Astrocyte of the cerebellum (primary cell): ENCODE data around the gene CYP2J2.
"Not testable (repeated sequence)": the region's sequence is repeated elsewhere in the genome, so short reads cannot be mapped to it uniquely, and the experiment has no call there.

Experiments
- DNase-seq: peaks from one replicate; pipeline ENCODE4 v3.0.0-alpha.2; 2011; ENCODE audit warnings: low read depth
- H3K4me3 ChIP-seq: 2 replicates; pipeline ENCODE4 v1.5.1; 2011; ENCODE audit warnings: mild to moderate bottlenecking, low read depth, low read length, moderate library complexity
- in situ Hi-C: cut with HindIII; loops from 2 replicates; pipeline ENCODE4 v1.10.0; 2017; ENCODE audit warnings: low sequenced_read_pairs
- TF ChIP-seq, protein P1 (sequence below): IDR thresholded peaks from 2 replicates; pipeline ENCODE4 v1.5.1; 2012; ENCODE audit warnings: low read length, low read depth, moderate library complexity, mild to moderate bottlenecking; ENCODE audit errors: missing control alignments

CYP2J2 gene

DNA sequence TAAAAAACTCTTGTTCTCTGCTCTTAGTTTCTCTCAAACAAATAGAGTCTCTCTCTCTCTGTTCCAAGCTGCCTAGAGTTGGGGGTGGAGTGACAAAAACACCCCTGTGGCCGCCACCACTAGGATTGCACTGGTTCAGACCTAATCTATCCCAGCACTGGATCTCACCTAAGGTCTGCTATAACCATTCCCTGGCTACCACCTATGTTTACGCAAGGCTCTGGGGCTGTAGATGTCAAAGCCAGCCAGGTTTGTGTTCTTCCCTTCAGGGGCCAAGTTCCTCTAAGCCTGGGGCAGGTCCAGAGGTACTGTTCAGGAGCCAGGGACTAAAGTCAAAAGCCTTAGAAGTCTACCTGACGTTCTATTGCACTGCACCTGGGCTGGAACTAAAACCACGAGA, 12.8 kb upstream of the CYP2J2 start:
- H3K4me3 ChIP-seq: no peak overlapping the region
- in situ Hi-C loops: no loop called here
- DNase-seq: no peak
- TF ChIP-seq, protein P1, sequence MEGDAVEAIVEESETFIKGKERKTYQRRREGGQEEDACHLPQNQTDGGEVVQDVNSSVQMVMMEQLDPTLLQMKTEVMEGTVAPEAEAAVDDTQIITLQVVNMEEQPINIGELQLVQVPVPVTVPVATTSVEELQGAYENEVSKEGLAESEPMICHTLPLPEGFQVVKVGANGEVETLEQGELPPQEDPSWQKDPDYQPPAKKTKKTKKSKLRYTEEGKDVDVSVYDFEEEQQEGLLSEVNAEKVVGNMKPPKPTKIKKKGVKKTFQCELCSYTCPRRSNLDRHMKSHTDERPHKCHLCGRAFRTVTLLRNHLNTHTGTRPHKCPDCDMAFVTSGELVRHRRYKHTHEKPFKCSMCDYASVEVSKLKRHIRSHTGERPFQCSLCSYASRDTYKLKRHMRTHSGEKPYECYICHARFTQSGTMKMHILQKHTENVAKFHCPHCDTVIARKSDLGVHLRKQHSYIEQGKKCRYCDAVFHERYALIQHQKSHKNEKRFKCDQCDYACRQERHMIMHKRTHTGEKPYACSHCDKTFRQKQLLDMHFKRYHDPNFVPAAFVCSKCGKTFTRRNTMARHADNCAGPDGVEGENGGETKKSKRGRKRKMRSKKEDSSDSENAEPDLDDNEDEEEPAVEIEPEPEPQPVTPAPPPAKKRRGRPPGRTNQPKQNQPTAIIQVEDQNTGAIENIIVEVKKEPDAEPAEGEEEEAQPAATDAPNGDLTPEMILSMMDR: no peak

- no peak overlapping the region for H3K4me3 ChIP-seq
- DNase-seq: no peak
- in situ Hi-C loops: no loop called here
- TF ChIP-seq, protein P1: no peak
These were observed 11.2 kb upstream of the CYP2J2 start for GRCh38 chr1:59937636-59938210.

DNA sequence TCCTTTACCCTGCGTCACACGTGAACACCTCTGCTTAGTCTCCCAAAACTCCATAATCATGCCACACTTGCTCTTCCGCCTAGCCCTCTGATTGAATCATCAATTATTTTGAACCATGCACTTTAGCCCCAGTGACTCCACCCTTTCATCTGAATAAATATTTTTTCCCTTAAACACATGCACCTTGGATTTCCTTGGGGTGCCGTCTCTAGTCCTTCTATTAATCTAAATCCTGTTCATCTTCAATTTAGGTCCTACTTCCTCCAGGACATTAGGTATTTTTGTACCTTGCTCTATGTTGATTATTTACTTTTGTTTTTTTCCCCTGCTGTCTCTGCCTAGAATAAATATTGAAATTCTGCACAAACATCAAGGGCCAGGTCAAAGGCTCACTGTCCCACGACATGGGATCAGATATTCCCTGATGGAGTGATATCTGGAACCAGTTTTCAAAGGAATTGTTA, 9.8 kb upstream of the CYP2J2 start:
- no peak overlapping the region for H3K4me3 ChIP-seq
- no peak for DNase-seq
- TF ChIP-seq, protein P1: no peak
- in situ Hi-C loops: no loop called here

DNA sequence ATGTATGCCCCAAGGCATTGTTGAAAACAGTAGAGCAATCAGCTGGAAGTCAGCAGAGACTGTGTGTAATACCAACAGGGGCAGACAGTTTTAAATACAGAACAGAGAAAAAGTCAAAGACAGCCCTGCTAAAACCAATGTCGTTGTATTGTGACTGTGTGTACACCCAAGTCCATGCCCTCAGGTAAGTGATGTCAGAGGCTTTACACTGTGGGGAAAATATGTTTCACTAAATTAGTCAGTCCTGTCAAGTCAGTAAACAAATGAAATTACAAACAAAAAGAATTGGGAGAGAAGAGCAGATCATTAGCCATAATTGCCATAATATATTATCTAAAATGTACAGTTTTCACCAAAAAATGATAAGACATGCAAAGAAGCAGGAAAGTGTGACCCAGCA, 2.4 kb upstream of the CYP2J2 start:
- TF ChIP-seq, protein P1: no peak
- no peak for DNase-seq
- in situ Hi-C loops: no loop called here
- H3K4me3 ChIP-seq: no peak overlapping the region

DNA sequence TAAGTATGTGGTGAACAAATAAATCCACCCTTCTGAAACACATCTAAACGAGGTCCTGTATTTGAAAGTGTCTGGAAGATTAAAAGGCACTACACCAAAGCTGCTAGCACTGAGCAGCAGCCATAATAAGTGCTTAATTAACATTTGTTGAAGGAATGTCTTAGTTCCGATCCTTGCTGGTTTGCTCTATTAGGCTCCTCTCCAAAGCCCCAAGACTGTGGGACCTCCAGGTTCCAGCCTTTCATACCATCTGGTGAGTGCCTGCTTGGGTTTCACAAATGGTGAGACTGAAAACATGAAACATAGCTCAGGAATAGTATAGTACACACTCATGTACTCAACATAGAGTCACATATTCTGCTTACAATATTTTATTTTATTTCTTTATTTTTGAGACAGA, 640 bp upstream of the CYP2J2 start:
- DNase-seq: no peak
- in situ Hi-C loops: no loop called here
- peak overlapping the region; percentile 54 for H3K4me3 ChIP-seq
- TF ChIP-seq, protein P1: no peak

DNA sequence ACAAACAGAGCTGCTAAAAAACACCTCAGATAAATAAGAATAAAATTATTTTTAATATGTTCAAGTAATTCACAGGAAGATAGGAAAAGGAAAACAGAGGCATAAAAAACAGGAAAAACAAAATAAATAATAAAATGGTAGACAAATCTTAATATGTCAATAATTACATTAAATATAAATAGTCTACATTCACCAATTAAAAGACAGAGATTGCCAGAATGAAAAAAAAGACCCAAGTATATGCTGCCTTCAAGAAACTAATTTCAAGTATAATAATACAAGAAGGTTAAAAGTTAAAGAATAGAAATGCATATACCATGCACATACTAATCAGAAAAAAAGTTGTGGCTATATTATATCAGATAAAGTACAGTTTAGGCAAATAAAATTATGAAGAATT, 1.9 kb downstream of the CYP2J2 start:
- in situ Hi-C loops: no loop called here
- H3K4me3 ChIP-seq: no peak overlapping the region
- TF ChIP-seq, protein P1: no peak
- no peak for DNase-seq

DNA sequence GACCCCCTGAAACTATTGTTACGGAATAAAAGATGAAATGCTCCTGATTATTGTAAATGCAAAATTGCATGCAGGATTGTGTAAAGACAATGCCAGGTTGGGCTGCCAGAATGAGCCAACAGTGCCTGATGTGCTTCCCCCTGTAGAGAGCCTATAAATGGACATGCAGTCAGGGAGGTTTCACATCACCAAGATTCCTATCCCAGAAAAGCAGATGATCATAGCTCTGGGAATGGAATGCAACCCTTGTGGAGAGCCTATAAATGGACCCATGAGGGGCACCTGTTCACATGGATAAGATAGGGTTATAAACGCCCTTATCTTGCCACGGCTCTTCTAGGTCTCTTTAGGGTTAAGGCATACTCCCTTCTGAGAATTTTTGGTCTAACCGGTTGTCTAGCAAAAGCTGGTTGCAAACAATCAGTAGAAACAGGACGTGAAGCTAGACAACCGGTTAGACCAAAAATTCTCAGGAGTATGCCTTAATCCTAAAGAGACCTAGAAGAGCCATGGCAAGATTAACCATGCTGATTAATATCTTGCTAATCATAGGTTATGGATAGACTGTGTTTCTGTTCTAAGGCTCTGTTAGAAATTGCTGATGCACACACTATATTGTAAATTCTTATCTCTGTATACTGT, 5.2 kb downstream of the CYP2J2 start:
- in situ Hi-C loops: not testable (repeated sequence)

More for the DNA sequence above, 5.2 kb downstream of the CYP2J2 start:
- not testable (repeated sequence) for DNase-seq, H3K4me3 ChIP-seq
